ENCODE measurements around the gene TCOF1.

The TCOF1 gene

DNA sequence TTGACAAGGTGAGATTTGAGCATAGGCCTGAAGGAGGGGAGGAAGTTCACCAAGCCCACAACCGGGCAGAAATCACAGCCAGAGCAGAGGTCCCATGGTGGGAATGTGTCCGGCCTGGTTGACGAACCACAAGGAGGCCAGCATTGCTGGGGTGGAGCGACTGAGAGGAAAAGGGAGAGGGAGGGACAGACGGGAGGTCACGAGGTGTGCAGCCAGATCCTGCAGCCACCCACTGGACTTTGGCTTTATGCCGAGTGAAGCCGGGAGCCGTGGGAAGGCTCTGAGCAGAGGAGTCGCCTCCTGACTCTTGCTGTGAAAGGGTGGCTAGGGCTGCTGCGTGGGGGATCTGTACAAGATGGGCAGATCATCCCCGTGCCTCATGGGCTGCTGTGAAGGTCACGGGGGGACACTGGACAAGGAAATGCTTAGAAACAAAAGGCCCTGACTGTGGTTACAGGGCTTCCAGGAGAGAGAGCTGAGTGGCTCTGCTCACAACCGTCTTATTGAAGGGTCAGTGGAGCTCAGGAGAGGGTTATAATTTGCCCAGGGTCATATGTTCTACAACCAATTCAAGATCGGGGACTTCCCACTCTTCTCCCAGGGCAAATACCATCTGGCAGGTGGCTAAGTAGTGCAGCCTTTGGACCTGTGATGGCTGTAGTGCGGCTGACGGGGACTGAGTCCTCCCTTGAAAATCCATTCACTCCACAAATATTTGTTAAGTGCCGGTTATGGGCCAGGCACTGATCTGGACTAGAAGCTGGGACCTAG lies 70.8 kb downstream of the TCOF1 start:
- no peak for DNase-seq (ENCODE audit: low read depth in 3 of 3, low spot score in 1 of 3)

DNA sequence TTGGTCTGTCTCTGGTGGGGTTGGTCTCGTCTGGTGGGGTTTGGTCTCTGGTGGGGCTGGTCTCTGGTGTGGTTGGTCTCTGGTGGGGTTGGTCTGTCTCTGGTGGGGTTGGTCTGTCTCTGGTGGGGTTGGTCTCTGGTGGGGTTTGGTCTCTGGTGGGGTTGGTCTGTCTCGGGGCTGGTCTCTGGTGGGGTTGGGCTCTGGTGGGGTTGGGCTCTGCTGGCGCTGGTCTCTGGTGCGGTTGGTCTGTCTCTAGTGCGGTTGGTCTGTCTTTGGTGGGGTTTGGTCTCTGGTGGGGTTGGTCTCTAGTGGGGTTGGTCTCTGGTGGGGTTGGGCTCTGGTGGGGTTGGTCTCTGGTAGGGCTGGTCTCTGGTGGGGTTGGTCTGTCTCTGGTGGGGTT lies 71.5 kb downstream of the TCOF1 start:
- no peak for DNase-seq (ENCODE audit: low read depth in 3 of 3, low spot score in 1 of 3)

DNA sequence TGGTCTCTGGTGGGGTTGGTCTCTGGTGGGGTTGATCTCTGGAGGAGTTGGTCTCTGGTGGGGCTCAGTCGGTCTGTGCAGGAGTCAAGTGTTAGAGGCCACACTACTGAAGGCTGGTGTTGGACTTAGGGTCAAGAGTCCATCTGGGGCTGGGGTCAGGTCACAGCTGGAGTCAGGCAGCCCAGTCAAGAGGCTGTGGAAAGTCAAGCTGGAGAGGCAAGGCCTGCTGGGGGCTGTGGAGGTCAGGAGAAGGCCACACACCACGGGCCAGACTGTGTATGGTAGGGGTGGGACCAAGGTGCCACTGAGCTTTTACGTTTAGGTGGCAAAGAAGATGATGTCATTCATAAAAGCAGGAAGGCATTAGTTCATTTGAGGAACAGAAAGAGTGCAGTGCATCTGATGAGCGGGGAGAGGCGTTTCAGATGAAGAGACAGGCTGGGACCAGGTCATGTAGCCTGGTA lies 71.9 kb downstream of the TCOF1 start:
- no peak for DNase-seq (ENCODE audit: low read depth in 3 of 3, low spot score in 1 of 3)

DNA sequence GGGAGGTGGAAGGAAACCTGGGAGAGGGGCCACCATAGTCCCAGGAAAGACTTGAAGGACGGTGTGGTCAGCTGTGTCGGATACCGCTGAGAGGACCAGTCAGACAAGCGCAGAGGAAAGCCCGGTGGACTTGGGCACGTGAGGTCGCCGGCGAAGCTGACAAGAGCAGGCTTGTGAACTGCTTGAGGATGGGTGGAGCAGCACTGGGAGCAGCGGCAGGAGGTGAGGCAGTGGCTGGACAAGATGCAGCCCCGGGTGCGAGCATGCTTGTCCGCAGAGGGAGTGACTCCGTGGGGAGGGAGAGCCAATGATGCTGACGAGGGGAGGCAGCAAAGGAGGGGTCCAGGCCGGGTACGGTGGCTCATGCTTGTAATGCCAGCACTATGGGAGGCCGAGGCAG lies 73.6 kb downstream of the TCOF1 start:
- DNase-seq (ENCODE audit: low read depth in 3 of 3, low spot score in 1 of 3), result no peak

DNA sequence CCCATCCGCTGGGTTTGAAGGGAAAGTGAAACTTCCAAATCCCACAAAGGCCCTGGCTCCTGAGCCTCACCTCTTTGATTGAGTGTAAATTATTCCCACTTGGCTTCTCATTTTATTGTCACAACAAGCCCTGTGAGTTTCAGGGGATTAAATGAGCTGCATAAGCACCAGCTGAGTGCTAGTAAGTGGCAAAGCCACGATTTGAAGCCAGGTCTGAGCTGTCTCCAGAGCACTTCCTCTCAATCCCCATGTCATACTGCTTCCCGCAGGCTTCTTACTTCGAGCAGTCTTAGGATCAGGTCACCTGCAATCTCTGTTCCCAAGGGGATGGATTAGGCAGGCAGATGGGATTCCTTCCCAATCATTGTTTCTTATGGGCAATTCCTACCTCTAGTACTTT lies 74.1 kb downstream of the TCOF1 start:
- DNase-seq (ENCODE audit: low read depth in 3 of 3, low spot score in 1 of 3), result no peak

DNA sequence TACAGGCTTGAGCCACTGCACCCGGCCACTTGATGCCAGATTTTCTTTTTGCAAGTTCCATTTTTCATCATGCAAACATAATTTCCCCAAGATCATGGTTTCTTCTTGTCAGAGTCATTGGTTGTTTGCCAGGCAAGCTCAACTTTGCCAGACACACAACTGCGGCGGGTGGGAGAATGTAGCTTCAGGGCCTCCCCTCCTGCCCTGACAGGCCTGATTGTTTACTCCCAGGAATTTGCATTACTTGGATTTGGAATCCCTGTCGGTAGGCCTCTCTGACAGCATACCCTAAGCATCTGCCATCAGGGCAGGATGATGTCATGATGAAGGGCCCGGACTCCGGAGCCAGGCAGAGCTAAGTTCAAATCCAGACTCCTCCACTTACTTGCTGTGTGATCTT lies 77.0 kb downstream of the TCOF1 start:
- no peak for DNase-seq (ENCODE audit: low read depth in 3 of 3, low spot score in 1 of 3)

DNA sequence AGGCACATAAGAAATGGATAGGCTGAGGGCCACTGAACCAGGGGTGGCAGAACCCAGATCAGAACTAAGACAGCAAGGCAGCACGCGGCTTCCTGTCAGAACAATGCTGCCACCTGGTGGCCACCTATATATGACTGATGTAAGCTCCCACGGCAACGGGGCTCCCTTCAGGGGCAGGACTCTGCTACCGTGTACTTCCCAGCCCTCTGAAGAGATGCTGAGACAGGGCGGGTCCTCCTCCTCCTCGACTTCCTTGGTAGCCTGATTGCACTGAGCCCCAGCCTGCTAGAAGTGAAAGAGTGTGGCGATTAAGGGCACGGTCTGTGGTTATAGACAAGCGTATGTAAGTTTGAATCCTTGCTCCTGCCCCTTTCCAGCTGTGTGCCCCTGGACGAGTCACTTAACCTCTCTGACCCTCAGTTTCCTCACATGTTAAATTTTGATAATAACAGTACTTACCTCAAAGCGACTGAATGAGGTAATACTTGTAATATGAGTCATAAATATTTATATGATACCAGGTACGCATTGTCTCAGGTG lies 78.7 kb downstream of the TCOF1 start:
- peak; percentile 76 to 84 (median 80) for DNase-seq (ENCODE audit: low read depth in 3 of 3, low spot score in 1 of 3)

DNA sequence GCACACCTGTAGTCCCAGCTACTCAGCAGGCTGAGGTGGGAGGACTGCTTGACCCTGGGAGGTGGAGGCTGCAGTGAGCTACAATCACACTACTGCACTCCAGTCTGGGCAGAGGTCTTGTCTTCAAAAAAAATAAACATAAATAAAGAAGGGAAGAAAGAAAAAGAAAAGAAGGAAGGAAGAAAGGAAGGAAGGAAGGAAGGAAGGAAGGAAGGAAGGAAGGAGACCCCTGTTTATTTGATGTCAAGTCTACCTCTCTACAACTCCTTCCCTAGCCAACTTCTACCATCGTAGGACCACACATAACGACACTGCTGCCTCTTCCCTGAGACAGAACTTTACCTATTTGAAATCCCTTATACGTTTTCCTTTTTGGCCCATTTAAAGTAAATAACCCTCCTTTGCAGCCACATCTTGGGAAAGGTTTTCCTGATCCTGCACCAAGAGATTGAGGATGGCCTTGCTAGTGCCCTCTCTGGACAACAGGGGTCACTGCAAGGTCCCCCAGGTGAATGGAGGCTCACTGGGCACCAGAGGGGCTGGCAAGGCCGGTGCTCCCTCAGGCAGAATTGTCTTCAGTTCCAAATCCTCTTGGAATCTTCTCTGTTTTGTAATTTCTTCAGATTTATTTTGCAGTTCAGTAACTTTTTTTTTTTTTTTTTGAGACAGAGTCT lies 81.5 kb downstream of the TCOF1 start:
- DNase-seq (ENCODE audit: low read depth in 3 of 3, low spot score in 1 of 3), result no peak

DNA sequence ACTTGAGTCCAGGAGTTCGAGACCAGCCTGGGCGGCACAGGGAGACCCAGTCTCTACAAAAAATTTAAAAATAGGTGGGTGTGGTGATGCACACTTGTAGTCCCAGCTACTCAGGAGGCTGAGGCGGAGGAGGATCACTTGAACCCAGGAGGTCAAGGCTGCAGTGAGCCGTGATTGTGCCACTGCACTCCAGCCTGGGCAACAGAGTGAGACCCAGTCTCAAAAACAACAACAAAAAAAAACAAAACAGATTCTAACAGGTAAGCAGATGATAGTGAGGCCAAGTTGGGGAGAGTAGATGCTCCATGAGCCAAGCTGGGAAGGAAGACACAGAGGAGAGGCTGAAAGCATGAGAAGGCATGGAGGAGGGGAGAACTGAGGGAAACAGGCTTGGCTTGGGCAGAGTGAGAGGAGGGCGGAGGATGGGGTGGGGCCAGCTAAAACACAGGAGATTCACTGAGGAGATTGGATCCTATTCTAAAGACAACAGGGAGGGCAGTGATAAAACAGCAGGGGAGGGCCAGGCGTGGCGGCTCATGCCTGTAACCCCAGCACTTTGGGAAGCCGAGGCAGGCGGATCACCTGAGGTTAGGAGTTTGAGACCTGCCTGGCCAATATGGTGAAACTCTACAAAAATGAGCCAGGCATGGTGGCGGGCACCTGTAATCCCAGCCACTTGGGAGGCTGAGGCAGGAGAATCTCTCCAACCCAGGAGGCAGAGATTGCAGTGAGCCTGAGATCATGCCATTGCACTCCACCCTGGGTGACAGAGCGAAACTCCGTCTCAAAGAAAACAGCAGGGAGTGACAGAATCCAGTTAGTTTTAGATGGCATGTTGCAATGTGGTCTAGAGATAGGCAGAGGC lies 83.7 kb downstream of the TCOF1 start:
- no peak for DNase-seq (ENCODE audit: low read depth in 3 of 3, low spot score in 1 of 3)

DNA sequence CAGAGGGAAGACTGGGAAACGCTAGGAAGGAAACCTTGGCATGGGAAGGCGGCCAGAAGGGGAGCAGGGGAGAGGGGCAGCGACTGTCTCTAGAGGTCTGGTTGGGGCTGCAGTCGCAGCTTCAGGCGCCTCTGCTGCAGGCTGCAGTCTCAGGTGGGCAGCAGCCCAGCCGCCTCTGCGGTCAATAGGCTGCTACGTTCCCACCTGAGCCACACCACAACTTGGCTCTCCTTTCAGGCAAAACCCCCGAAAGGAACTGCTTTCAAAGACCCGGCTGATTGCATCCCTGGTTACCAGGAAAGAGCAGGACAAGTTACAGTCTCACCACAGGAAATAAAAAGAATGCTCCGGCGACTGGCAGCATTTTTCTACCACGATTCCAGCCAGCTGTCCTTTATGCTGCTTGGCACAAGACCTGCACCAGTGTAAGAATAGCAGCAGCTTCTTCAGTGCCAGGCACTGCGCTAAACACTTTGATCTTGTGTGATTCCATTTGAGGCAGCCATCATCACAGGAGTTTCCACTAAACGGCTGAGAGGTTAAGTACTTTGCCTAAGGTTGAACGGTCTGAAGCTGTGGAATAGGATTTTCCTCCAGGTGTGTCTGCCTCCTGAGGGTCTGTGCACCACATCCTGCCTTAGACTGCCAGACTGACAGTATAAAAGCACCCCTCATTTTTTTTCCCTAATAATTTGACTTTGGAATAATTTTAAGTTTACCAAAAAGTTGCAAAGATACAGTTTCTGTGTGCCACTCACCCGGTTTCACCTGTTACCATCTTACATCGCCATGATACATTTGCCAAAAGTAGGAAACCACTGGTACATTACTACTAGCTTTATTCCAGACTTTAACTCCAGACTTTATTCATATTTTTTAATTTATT lies 84.6 kb downstream of the TCOF1 start:
- DNase-seq (ENCODE audit: low read depth in 3 of 3, low spot score in 1 of 3), result no peak

DNA sequence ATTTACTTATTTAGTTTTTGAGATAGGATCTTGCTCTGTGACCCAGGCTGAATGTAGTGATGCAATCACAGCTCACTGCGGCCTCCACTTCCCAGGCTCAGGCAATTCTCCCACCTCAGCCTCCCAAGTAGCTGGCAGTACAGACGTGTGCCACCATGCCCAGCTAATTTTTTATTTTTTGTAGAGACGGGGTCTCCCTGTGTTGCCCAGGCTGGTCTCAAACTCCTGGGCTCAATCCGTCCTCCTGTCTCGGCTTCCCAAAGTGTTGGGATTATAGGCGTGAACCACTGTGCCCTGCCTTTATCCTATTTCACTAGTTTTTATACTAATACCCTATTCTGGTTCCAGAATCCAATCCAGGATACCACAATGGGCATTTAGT lies 85.2 kb downstream of the TCOF1 start:
- no peak for DNase-seq (ENCODE audit: low read depth in 3 of 3, low spot score in 1 of 3)

DNA sequence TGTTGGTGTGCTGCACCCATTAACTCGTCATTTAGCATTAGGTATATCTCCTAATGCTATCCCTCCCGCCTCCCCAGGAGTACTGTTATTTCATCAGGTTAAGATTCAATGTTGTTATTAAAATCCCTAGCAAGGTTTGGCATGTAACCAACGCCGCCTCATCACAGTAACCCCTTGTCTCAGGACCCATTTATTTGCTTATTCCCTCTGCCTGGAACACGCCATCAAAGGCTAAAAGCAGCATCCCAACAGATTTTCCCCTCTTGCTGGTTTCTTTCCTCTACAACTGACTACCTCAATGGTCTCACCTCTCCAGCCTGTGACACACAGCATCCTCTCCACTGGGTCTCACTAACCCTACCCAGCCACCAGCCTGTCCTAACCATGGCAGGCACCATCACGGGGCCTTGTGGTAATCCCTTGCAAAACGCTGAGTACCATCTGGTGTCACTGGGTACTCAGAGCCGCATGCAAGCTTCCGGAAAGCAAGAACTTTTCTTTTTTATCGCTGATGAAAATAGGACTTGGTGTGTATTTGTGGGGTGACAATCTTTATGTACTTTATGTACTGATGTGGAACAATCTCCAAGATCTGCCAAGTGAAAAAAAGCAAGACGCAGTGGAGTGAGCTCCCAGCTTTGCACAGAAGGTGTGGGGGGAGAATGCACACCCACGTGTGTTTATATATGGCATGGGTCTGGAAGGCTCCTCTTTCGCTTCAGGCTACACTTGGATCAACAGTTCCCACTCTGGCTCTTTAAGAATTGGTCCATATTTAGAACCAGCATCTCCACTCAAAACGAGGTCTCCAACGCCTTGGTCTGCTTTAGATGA lies 86.0 kb downstream of the TCOF1 start:
- no peak for DNase-seq (ENCODE audit: low read depth in 3 of 3, low spot score in 1 of 3)

DNA sequence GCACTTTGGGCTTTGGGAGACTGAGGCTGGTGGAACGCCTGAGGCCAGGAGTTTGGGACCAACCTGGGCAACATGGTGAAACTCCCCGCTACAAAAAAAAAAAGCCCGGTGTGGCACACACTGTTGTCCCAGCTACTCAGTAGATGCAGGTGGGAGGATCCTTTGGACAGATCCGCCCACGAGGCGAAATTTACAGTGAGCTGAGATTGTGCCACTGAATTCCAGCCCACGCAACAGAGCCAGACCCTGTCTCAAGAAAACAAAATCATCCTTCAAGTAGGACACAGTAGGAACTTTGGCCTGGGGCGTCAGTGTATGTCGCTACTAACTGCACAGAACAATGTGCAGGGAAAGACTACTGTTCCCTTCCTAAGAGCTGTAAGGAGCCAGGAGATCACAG lies 87.3 kb downstream of the TCOF1 start:
- no peak for DNase-seq (ENCODE audit: low read depth in 3 of 3, low spot score in 1 of 3)

DNA sequence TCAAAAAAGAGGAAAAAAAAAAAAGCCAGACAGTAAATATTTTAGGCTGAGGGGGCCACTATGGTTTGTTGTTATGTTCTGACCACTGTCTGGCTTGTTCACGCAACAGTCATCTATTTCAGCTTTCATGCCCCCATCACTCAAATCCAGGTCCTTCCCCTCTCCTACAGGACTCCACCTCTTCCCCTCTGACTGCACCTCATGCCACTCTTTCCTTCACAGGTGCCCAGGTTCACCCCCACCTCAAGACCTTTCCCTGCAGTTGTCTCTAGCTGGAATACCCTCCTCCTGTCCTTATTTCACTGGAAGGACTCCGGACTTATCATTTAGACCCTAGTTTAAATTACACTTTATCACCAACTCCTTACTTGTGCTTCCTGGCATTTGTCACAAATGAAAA lies 88.6 kb downstream of the TCOF1 start:
- DNase-seq (ENCODE audit: low read depth in 3 of 3, low spot score in 1 of 3), result no peak

DNA sequence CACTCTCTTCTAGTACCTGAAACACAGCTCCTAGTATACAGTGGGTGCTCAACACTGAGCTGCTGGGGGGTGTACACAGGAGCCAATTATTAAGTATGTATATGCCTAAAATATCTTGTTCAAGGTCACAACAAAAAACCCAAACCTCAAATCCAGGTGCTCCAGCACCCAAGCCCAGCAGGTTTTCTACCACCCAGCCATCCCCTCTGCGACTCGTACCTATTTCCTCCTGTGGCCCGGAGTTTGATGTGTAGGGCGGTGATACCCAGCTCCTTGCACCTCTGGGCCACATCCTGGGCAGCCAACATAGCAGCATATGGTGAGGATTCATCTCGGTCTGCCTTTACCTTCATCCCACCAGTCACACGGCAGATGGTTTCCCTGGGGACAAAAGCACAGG lies 89.1 kb downstream of the TCOF1 start:
- no peak for DNase-seq (ENCODE audit: low read depth in 3 of 3, low spot score in 1 of 3)

DNA sequence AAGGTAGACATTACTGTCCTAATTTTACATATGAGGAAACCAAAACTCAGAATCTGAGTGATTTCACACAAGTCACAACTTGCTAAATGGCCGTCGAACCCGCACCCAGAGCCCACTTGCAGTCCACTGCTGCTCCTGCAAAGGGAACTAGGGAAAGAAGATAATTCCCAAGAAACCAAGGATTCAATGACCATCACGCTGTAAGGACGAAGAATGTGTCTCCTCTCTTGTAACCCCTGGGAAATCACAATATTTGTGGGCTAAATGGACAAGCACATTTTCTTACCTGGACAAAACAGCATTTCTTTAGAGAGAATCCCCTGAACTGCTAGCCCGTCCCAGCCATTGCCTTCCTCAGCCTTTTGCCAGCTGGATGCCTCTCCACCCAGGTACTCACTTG lies 89.7 kb downstream of the TCOF1 start:
- DNase-seq (ENCODE audit: low read depth in 3 of 3, low spot score in 1 of 3), result no peak

DNA sequence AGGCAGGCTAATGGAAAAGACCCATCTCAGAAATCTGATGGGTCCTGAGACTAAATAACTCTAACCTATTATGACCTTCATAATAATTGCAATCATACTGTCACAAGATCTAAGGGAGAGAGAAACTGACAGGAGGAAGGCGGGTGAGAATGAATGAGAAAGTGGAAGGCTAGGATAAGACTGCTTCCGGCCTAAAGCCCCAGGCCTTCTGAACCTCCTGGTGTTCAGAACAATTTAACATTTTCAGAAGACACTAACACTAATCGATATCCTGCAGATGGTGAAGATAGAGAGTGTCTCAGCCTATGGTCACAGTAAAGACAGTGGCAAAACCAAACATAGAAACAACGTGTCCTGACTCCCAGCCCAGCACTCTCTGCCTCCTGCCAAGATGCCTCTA lies 90.8 kb downstream of the TCOF1 start:
- DNase-seq (ENCODE audit: low read depth in 3 of 3, low spot score in 1 of 3), result no peak

DNA sequence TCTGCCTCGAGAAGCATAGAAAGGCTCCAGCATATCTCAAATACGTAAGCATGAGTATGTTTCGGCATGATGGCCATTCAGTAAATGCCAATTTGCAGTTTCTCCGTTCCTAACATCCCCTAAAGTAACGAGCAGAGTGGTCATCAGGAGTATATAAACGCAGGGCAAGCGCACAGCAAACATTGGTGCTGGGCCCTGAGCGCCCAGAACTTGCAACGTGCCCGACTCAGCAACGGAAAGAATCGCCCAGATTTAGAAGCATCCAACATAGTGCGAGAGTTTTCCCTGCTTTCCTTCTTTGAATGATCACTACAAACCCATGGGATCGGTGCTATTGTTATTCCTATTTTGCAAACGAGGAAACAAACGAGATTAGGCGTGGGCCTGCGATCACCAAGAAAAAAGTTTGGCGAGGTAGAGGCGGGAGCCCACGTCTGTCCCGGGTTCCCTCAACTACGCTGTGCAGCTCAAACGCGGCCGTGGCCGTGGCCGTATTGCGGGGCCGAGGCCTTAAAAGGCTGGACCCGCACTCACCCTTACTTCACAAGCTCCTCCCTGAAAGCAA lies 91.5 kb downstream of the TCOF1 start:
- DNase-seq (ENCODE audit: low read depth in 3 of 3, low spot score in 1 of 3), result no peak
